WTC11 (cell line): Measurements from ENCODE around the gene PDF.

Experiments used
- NR3C1 ChIP-seq: sonication (generic); formaldehyde crosslinking; conservative IDR thresholded peaks from 2 replicates; pipeline ENCODE4 v1.8.1; 2023; ENCODE audit warnings: low read depth, mild to moderate bottlenecking, missing genetic modification reagents
- TF ChIP-seq, protein P1 (sequence below): fragments of 200-600 bp; IDR thresholded peaks from 2 replicates; pipeline ENCODE4 v1.8.0; 2022; ENCODE audit warnings: antibody characterized with exemption
- TF ChIP-seq, protein P2 (sequence below): fragments of 250-450 bp; sonication (Bioruptor Pico); IDR thresholded peaks from 2 replicates; pipeline ENCODE4 v1.9.0; 2021; ENCODE audit warnings: mild to moderate bottlenecking, borderline replicate concordance

DNA sequence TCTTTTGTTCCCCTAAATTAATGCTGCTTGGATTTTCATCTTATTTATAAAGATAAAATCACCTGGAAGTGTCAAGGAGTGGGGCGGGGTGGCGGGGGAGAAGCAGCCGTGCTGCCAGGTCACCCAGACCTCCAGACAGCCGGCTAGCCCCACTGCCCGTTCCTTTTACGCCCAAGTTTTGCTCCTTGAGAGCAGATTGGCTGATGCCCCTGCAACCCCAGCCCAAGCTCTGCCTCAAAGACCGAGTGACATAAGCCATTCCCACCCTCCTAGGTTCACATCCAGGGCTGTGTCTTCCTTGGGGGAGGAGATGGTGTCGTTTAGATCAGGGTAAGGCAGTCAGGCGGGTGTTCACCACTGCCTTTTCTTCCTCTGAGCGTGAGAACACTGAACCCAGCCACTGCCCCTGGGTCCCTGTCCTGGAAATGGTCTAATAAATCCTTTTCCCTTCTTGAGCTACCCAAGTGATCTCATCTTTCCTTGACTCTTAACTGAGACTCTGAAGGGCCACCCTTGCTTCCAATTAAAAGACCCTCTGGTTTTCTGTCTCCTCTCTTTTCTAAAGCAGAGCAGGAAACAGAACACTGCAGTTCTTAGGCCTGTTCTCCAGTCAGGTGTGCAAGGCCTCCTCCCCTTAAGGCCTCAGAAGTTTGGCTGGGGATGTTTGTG is 5.7 kb downstream of the PDF start:
- TF ChIP-seq, protein P1, sequence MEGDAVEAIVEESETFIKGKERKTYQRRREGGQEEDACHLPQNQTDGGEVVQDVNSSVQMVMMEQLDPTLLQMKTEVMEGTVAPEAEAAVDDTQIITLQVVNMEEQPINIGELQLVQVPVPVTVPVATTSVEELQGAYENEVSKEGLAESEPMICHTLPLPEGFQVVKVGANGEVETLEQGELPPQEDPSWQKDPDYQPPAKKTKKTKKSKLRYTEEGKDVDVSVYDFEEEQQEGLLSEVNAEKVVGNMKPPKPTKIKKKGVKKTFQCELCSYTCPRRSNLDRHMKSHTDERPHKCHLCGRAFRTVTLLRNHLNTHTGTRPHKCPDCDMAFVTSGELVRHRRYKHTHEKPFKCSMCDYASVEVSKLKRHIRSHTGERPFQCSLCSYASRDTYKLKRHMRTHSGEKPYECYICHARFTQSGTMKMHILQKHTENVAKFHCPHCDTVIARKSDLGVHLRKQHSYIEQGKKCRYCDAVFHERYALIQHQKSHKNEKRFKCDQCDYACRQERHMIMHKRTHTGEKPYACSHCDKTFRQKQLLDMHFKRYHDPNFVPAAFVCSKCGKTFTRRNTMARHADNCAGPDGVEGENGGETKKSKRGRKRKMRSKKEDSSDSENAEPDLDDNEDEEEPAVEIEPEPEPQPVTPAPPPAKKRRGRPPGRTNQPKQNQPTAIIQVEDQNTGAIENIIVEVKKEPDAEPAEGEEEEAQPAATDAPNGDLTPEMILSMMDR = no peak
- no peak for TF ChIP-seq NR3C1 (CRISPR knock-in tag)
- TF ChIP-seq, protein P2, sequence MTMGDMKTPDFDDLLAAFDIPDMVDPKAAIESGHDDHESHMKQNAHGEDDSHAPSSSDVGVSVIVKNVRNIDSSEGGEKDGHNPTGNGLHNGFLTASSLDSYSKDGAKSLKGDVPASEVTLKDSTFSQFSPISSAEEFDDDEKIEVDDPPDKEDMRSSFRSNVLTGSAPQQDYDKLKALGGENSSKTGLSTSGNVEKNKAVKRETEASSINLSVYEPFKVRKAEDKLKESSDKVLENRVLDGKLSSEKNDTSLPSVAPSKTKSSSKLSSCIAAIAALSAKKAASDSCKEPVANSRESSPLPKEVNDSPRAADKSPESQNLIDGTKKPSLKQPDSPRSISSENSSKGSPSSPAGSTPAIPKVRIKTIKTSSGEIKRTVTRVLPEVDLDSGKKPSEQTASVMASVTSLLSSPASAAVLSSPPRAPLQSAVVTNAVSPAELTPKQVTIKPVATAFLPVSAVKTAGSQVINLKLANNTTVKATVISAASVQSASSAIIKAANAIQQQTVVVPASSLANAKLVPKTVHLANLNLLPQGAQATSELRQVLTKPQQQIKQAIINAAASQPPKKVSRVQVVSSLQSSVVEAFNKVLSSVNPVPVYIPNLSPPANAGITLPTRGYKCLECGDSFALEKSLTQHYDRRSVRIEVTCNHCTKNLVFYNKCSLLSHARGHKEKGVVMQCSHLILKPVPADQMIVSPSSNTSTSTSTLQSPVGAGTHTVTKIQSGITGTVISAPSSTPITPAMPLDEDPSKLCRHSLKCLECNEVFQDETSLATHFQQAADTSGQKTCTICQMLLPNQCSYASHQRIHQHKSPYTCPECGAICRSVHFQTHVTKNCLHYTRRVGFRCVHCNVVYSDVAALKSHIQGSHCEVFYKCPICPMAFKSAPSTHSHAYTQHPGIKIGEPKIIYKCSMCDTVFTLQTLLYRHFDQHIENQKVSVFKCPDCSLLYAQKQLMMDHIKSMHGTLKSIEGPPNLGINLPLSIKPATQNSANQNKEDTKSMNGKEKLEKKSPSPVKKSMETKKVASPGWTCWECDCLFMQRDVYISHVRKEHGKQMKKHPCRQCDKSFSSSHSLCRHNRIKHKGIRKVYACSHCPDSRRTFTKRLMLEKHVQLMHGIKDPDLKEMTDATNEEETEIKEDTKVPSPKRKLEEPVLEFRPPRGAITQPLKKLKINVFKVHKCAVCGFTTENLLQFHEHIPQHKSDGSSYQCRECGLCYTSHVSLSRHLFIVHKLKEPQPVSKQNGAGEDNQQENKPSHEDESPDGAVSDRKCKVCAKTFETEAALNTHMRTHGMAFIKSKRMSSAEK (CRISPR knock-in tag) = no peak
